Measurements from ENCODE around the gene RALGPS1. TPM values are rescaled to one million over a fixed set of nuclear protein-coding genes. Genes with fewer than 3 reads are reported as not detected.

RALGPS1 gene
- total and polyA plus RNA-seq, 8 donors: 4.7 to 150 (median 42.2) TPM

GRCh38 chr9:127030814-127031740, 116.5 kb downstream of the RALGPS1 start:
- Histone ChIP-seq H3K27me3 (no peaks in the 10 kb centered on the region), H3K4me1 (peaks cover 0 to 27% (median 12%) of the 10 kb centered on the region in 4 donors), H3K9me3 (no peaks in the 10 kb centered on the region), H3K4me3 (no peak overlapping the region), H3K36me3 (no peaks in the 10 kb centered on the region), H3K27ac (peak overlapping the region in 3 of 5 donors; percentile 51 to 67 (median 59))
- DNase-seq: peak in 1 of 2 donors; percentile 66
- TF ChIP-seq EP300 (IDR thresholded peaks at IDR 0.05) (no peak), POLR2AphosphoS5 (IDR thresholded peaks at IDR 0.05) (peak in 2 of 3 donors; percentile 18 to 25), POLR2A (IDR thresholded peaks at IDR 0.05) (no peak)
- TF ChIP-seq, protein P1, sequence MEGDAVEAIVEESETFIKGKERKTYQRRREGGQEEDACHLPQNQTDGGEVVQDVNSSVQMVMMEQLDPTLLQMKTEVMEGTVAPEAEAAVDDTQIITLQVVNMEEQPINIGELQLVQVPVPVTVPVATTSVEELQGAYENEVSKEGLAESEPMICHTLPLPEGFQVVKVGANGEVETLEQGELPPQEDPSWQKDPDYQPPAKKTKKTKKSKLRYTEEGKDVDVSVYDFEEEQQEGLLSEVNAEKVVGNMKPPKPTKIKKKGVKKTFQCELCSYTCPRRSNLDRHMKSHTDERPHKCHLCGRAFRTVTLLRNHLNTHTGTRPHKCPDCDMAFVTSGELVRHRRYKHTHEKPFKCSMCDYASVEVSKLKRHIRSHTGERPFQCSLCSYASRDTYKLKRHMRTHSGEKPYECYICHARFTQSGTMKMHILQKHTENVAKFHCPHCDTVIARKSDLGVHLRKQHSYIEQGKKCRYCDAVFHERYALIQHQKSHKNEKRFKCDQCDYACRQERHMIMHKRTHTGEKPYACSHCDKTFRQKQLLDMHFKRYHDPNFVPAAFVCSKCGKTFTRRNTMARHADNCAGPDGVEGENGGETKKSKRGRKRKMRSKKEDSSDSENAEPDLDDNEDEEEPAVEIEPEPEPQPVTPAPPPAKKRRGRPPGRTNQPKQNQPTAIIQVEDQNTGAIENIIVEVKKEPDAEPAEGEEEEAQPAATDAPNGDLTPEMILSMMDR (IDR thresholded peaks at IDR 0.05): no peak
- 80 to 93% (median 88%) methylated on average over 9 of the region's 9 CpGs for WGBS, 5 donors
- intact Hi-C loops (cut with DNase I; ENCODE audit: low total_unique reads): no loop called here

DNA sequence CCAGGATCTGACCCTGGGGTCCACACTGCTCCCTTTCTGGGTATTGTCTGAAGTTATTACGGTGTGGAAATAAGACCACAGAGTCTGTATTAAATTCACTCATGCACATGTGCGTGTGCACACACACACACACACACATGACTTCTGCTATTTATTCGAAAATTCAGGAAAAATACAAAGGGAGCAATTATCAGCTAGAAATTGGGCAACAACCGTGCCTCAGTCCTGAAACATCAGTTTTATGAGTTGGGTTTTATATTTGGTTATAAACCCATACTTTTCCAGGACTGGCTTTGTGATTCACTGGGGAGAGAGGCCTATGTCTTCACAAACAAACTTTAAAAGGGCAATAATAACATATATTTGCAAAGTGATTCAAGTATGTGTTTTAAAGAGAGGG, 117.7 kb downstream of the RALGPS1 start:
- WGBS, 5 donors: 91 to 98% (median 94%) methylated on average over 4 of the region's 4 CpGs
- DNase-seq: no peak
- no peak for TF ChIP-seq POLR2A (IDR thresholded peaks at IDR 0.05)
- TF ChIP-seq EP300 (IDR thresholded peaks at IDR 0.05): no peak
- H3K36me3 ChIP-seq: no peaks in the 10 kb centered on the region
- H3K4me1 ChIP-seq: peaks cover 0 to 28% (median 12%) of the 10 kb centered on the region in 4 donors
- H3K27ac ChIP-seq: no peak overlapping the region
- H3K4me3 ChIP-seq: no peak overlapping the region
- intact Hi-C loops (cut with DNase I; ENCODE audit: low total_unique reads): no loop called here
- no peaks in the 10 kb centered on the region for H3K9me3 ChIP-seq
- H3K27me3 ChIP-seq: no peaks in the 10 kb centered on the region

- Histone ChIP-seq H3K4me3 (no peak overlapping the region), H3K36me3 (no peaks in the 10 kb centered on the region), H3K9me3 (no peaks in the 10 kb centered on the region), H3K27me3 (no peaks in the 10 kb centered on the region), H3K4me1 (peaks cover 0 to 28% (median 12%) of the 10 kb centered on the region in 4 donors), H3K27ac (no peak overlapping the region)
- DNase-seq: no peak
- intact Hi-C loops (cut with DNase I; ENCODE audit: low total_unique reads): no loop called here
- TF ChIP-seq EP300 (IDR thresholded peaks at IDR 0.05): no peak
- TF ChIP-seq, protein P1 (IDR thresholded peaks at IDR 0.05): no peak
- no peak for TF ChIP-seq POLR2AphosphoS5 (IDR thresholded peaks at IDR 0.05)
- TF ChIP-seq POLR2A (IDR thresholded peaks at IDR 0.05): no peak
- 61 to 68% (median 62%) methylated on average over 3 of the region's 3 CpGs for WGBS, 5 donors
These were observed 118.5 kb downstream of the RALGPS1 start for GRCh38 chr9:127033061-127033460.

GRCh38 chr9:127033789-127034188, 119.2 kb downstream of the RALGPS1 start:
- intact Hi-C loops (cut with DNase I; ENCODE audit: low total_unique reads): no loop called here
- no peak for DNase-seq
- Histone ChIP-seq H3K27ac (no peak overlapping the region), H3K9me3 (no peaks in the 10 kb centered on the region), H3K27me3 (no peaks in the 10 kb centered on the region), H3K4me3 (no peak overlapping the region), H3K36me3 (no peaks in the 10 kb centered on the region), H3K4me1 (peaks cover 0 to 28% (median 12%) of the 10 kb centered on the region in 4 donors)
- TF ChIP-seq POLR2A (IDR thresholded peaks at IDR 0.05) (no peak), EP300 (IDR thresholded peaks at IDR 0.05) (no peak), POLR2AphosphoS5 (IDR thresholded peaks at IDR 0.05) (no peak)
- TF ChIP-seq, protein P1 (IDR thresholded peaks at IDR 0.05): no peak
